B cell (primary cell): ENCODE results near the gene CHST11.

Experiments used
- EZH2 ChIP-seq: IDR thresholded peaks from 2 replicates; pipeline ENCODE4 v1.6.1; 2012; ENCODE audit warnings: borderline replicate concordance, low read depth, mild to moderate bottlenecking, moderate library complexity, low read length; ENCODE audit not compliant: insufficient read depth, poor library complexity, severe bottlenecking
- TF ChIP-seq, protein P1 (sequence below): fragments of 200-600 bp; IDR thresholded peaks from one replicate; pipeline ENCODE4 v1.8.0; 2022; ENCODE audit warnings: antibody characterized with exemption, mild to moderate bottlenecking

DNA sequence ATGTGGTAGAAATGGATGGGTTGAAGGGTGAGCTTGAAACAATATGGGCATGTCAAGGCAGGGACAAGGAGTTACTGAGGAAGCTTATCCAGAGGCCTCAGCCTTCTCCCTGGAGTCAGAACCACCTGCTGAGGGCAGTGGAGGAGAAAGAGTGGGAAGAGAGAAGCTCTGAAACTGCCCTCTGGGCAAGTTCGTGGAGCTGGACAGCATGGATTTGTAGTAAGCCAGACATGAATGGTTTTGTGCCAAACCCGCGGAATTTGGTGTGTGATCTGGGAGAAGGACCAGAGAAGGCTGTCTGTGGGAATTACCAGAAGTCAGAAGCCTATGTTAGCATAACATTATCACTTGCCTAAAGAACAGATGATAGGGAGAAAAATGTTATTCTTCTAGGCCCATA, 336.5 kb downstream of the CHST11 start:
- TF ChIP-seq, protein P1, sequence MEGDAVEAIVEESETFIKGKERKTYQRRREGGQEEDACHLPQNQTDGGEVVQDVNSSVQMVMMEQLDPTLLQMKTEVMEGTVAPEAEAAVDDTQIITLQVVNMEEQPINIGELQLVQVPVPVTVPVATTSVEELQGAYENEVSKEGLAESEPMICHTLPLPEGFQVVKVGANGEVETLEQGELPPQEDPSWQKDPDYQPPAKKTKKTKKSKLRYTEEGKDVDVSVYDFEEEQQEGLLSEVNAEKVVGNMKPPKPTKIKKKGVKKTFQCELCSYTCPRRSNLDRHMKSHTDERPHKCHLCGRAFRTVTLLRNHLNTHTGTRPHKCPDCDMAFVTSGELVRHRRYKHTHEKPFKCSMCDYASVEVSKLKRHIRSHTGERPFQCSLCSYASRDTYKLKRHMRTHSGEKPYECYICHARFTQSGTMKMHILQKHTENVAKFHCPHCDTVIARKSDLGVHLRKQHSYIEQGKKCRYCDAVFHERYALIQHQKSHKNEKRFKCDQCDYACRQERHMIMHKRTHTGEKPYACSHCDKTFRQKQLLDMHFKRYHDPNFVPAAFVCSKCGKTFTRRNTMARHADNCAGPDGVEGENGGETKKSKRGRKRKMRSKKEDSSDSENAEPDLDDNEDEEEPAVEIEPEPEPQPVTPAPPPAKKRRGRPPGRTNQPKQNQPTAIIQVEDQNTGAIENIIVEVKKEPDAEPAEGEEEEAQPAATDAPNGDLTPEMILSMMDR = no peak
- no peak for TF ChIP-seq EZH2
